GM10266 (cell line): ENCODE data around the gene WSCD1.

Experiments
- DNase-seq: peaks from one replicate; pipeline ENCODE4 v3.0.0; 2012; ENCODE audit errors: extremely low spot score
- TF ChIP-seq, protein P1 (sequence below): IDR thresholded peaks from 2 replicates; pipeline ENCODE4 v1.5.1; 2012; ENCODE audit warnings: mild to moderate bottlenecking, low read depth; ENCODE audit not compliant: control insufficient read depth, insufficient read depth; ENCODE audit errors: missing control alignments

WSCD1 gene

DNA sequence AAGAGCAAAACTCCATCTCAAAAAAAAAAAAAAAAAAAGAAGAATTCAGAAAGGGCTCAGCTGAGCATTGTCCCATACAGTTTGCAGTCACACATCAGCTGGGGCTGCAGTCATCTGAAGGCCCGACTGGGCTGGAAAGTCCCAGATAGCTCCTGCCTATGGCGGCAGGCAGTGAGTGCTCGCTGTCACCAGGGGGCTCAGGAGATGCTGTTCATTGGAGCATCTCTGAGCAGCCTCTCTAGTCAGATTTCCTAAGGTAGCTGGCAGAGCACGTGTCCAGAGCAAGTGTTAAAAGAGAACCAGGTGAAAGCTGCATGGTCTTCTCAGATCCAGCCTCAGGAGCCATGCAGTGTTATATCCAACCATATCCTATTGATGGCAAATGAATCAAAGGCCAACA is 75.8 kb downstream of the WSCD1 start:
- no peak for DNase-seq
- TF ChIP-seq, protein P1, sequence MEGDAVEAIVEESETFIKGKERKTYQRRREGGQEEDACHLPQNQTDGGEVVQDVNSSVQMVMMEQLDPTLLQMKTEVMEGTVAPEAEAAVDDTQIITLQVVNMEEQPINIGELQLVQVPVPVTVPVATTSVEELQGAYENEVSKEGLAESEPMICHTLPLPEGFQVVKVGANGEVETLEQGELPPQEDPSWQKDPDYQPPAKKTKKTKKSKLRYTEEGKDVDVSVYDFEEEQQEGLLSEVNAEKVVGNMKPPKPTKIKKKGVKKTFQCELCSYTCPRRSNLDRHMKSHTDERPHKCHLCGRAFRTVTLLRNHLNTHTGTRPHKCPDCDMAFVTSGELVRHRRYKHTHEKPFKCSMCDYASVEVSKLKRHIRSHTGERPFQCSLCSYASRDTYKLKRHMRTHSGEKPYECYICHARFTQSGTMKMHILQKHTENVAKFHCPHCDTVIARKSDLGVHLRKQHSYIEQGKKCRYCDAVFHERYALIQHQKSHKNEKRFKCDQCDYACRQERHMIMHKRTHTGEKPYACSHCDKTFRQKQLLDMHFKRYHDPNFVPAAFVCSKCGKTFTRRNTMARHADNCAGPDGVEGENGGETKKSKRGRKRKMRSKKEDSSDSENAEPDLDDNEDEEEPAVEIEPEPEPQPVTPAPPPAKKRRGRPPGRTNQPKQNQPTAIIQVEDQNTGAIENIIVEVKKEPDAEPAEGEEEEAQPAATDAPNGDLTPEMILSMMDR, result no peak

DNA sequence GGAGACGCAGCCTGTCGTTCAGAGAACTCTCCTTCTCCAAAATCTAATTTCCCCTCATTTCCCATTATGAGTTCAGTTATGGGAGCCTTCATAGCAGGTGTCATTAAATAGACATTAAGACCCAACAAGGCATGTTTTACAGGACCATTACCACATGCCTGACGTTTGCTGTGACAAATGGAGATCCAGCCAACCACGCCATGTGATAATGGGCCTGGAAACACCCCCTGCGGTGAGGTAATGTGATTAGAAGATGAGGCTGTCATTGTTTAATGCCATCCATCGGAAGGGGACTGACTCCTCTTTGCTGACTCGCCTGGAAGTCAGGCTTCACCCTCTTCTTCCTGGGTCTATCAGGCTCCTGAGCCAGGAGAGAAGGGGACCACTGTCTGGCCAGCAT is 76.9 kb downstream of the WSCD1 start:
- DNase-seq, result no peak
- TF ChIP-seq, protein P1, result no peak

DNA sequence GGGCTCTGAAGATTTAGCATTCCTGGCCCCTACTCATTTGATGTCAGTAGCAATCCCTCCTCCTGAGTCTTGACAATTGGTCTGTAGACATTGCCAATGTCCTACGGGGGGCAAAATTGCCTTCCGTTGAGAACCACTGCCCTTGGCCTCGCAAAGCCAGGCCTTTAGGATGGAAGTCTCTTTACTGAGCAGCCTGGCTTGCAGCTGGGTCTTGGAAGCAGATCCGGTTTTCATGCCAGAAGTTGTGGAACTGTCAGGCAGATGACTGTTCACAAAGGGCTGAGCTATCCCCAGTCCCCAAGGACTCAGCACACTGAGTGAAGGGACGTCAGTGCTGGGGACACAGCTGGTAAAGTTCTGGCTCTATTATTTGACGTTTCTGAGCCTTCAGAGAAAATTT is 83.2 kb downstream of the WSCD1 start:
- DNase-seq, result no peak

DNA sequence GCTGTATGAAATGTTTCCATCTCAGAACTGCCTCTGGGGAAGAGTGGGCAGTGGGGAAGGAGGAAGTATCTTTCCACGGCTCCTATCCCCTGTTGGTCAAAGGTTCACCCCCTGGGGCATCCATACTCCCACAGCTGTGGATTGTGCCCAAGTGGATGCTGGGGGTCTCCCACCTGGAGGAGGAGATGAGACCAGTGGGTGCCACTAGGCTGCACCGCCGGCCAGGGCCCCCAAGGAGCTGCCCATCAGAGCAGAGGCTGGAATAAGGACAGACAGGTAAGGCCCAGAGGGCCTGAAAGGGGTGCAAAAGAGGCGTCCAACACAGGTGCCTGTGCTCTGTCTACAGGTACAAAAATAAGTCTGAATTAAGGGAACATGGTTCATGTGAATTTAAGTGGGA is 87.5 kb downstream of the WSCD1 start:
- no peak for DNase-seq
- TF ChIP-seq, protein P1, result no peak

More for the DNA sequence above, 83.2 kb downstream of the WSCD1 start:
- TF ChIP-seq, protein P1, result no peak

DNA sequence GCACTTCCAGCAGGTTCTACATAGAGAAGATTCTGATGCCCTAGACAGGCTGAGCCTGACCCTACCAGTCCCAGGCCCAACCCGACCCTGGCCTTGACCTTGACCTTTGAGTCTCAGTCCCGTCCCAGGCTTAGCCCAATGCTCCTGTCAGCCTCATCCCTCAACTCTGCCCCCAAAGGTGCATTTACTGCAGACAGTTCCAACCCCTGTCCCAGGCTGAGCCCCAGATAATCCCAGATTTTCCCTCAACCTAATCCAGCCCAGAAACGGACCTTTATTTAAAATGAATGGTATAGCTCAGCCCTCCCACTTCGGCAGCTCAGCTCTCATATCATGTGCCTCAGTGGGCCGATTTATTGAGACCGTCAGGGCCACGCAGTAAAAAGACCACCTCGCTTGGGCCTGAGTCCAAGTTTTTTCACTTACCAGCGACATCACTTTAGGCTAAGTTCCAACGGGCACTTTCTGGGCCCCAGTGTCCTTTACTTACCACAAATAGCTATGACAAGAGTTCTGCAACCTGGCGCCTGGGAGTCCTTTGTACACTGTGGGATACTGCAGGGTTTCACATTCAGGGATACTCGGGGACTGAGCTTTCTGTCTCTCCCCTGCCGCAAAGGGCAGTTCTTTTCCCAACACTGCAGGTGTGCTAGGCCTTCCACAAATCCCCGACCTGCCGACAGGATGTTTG is 89.5 kb downstream of the WSCD1 start:
- no peak for DNase-seq
- TF ChIP-seq, protein P1, result no peak

DNA sequence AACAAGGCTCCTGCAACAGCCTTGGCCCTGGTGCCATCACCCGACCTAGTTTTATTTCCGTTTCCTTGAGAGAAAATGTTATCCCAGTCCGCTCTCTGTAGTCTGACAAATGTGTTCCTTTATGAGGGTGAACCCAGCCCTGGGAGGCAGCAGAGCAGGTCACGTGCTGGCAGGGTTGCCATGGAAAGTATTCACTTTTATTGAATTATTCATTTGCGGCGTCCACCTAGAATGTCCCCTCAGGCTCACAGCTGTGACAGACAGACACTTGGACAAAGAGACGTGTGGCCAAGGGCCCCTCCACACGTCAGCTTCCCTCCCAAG is 90.0 kb downstream of the WSCD1 start:
- TF ChIP-seq, protein P1, result no peak
- no peak for DNase-seq

DNA sequence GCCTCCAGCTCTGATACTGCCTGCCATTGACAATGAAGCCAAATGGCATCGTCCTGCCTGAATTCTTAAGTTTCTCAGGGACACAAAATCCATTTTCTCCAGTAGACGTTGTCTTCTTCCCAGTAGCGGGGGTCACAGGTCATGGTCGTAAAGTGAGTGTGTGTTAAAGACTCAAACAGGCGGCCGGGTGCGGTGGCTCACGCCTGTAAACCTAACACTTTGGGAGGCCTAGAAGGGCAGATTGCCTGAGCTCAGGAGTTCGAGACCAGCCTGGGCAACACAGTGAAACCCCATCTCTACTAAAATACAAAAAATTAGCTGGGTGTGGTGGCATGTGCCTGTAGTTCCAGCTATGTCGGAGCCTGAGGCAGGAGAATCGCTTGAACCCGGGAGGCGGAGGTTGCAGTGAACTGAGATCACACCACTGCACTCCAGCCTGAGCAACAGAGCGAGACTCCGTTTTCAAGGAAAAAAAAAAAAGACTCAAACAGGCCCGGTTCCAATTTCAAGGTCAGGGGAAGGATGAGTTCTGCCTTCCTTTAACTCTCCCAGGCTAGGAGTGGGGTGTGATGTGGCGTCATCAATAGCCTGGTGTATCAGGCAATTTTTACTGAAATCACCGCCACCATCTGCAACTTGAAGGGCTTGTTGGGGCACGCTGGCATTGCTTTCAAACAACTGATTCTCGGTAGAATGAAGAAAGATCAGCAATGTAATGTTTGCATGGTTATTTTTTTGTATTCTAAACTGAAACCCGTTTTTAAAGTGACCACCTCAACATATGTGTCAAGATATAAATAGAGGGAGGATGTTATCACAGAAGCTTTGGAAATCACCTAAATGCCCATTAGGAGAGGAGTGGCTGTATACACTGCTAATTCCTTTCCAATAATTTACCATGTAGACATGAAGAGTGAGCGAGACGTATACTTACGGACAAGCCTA is 91.0 kb downstream of the WSCD1 start:
- TF ChIP-seq, protein P1, result no peak

More for the DNA sequence above, 91.0 kb downstream of the WSCD1 start:
- DNase-seq, result no peak
